Activated CD4-positive, CD25-positive, alpha-beta regulatory T cell treated with anti-CD3 and anti-CD28 coated beads, Interleukin-2, amount 50 U/mL, for 16 hours (primary cell): Measurements from ENCODE around the gene DSCAM.

Source experiments
- DNase-seq: peaks from one replicate; pipeline ENCODE4 v3.0.0-alpha.2; 2020; ENCODE audit warnings: low read depth, low spot score

DSCAM gene

GRCh38 chr21:40615505-40616376, 231.2 kb downstream of the DSCAM start:
- no peak for DNase-seq

DNA sequence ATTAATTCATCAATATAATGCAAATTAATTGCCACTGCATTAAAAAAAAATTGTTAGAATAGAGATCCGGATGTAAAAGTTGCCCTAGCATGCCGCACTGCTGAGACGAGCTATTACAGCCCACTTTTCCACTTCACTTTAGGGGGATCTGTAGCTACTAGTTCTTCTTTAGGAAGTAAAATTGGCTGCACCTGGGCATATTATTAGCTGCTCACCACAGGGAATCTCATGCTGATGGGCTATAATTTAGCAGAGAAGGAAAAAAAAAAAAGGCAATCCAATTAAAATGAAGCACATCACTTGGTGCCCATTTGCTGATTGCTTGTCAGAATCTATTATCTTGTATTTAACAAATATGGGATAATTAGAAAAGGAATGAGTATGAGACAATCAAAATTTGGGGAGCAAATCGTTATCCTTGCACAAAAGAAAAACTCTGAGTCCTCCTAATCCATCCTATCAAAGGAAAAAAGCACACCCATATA, 233.4 kb downstream of the DSCAM start:
- DNase-seq, result no peak

GRCh38 chr21:40610345-40610744, 236.6 kb downstream of the DSCAM start:
- DNase-seq, result no peak

DNA sequence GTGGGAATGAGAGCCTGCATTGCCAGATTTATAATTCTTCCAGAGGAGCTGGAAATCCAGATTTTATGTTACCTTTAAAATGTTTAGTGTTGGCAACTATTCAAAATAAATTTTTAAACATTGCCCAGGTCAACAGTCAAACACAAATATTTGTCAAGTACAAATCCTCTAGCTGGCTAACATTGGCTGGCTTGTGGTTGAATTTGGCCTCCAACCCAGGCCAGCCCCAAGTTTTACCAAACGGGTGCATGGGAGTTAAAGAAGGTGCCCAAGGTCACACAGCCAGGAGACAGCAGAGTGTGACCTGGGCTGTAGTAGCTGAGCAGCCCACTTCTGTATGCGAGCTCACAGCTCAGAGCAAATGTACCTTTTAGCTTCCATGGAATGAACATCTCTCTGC, 240.6 kb downstream of the DSCAM start:
- DNase-seq, result no peak

DNA sequence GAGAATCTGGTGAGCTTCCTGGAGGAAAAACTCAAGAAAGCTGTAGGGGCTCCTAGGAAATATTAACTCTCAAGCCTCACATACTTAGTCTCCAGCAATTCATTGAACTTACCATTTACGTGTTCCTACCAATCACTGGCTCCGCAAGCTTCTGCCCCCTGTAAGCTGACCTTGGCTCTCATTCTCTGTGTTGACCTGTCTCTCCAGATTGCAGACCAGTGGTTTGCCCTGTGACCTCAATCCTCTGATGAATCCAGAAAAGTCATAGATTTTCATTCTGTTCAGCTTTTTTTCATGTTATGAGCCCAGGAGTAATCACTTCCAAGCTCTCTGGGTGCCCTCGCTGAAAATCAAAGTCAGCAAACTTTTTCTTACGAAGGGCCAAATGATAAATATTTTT, 241.9 kb downstream of the DSCAM start:
- no peak for DNase-seq

GRCh38 chr21:40603774-40604173, 243.2 kb downstream of the DSCAM start:
- no peak for DNase-seq

GRCh38 chr21:40602080-40602479, 244.9 kb downstream of the DSCAM start:
- no peak for DNase-seq

GRCh38 chr21:40595806-40596205, 251.2 kb downstream of the DSCAM start:
- no peak for DNase-seq

DNA sequence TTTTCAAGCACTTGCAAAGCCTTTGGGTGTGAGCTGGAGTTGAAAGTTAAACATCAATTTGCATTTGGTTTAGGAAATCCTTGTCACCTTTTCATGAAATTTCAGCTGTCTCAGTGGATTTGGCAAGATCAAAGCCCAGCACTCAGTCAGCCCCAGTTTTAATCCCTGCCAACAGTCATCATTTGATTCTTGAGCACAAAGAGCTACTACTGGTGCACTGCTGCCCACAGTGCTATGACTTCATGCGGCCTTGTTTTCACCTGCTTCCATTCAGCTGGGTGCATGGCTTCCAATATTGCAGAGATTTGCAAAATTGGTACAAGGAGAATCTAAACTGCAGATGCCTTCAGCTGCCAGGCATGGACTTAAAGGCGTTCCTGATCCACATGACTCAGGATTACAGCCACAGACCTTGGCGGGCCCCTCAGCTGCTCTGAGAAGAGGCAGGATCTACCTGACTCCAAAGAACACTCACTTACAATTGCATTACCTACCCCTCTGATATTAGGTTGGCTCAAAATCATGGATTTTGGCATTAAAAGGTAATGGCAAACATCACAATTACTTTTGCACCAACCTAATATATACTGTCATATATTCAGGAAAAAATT, 259.1 kb downstream of the DSCAM start:
- no peak for DNase-seq

GRCh38 chr21:40586575-40586974, 260.4 kb downstream of the DSCAM start:
- DNase-seq, result no peak

- DNase-seq, result no peak
Observed at GRCh38 chr21:40577285-40578043, 269.5 kb downstream of the DSCAM start.

DNA sequence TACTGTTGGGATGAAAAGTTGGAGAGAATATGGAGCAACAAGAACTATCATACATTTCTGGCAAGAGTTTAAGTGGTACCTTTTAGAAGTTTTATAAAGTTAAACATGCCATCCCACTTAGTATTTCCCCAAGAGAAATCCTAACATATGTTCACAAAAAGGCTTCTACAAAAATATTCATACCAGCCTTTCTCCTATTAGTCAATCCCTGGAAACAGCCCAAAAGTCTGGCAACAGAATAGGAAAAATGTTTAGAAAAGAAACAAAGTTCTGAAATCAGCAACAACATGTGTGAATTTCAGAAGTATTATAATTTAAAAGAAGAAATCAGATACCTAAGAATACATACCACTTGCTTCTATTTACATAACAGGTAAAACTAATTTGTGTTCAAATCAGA, 271.0 kb downstream of the DSCAM start:
- no peak for DNase-seq

DNA sequence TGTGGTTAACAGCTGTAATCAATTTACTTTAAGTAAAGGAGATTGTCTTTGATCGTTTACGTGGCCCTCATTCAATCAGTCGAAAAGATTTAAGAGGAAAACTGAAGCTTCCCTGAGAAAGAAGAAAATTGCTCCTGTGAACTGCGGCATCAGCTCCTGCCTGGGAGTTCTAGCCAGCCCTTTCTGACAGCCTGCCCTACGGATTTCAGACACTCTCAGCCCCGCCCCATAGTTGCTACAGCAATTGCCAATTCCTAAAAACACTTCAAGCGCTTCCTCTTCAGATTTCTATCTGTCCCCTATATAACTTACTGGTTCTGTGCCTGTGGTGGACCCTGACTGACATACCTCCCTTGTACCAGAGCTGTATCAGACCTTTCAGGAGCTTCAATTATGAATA, 277.6 kb downstream of the DSCAM start:
- DNase-seq, result no peak

GRCh38 chr21:40568807-40569206, 278.2 kb downstream of the DSCAM start:
- DNase-seq, result no peak

GRCh38 chr21:40567501-40567900, 279.5 kb downstream of the DSCAM start:
- no peak for DNase-seq

GRCh38 chr21:40566486-40566885, 280.5 kb downstream of the DSCAM start:
- no peak for DNase-seq

DNA sequence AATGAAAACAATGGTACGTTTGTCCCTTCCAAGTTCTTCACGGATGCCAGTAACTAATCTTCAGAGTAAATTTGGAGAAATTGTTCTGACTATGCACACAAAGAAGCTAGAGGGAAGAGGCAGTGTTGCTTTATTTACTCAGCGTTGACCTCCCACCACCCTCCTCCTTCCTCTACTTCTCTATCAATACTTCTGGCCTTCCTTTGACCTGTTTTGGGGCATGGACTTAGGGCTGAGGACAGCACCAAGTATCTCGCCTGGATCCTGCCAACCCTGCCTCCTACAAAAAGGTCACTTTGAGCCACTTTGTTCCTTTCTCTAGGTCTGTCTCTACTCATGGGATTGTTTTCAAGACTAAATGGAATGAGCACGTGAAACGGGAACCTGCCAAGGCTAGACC, 282.6 kb downstream of the DSCAM start:
- no peak for DNase-seq

DNA sequence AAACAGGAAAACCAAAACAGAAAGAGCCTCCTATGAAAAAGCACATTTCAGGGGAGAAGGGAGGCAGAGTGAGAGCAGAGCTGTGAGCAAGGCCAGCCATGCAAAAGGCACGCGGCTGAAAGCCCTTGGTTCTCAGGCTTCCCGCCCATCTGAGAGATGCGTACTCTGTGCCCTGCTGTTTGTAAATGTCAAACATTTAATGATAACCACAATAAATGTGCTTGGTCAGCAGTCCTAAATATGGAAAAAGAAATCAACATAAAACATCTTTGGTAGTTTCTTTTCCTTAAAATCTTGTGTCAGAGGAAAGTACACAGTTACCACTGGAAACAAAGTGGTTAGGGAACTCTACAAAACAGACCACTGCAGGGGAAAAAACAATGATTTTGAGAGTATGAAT, 283.1 kb downstream of the DSCAM start:
- no peak for DNase-seq

GRCh38 chr21:40562242-40563002, 284.5 kb downstream of the DSCAM start:
- DNase-seq, result no peak

DNA sequence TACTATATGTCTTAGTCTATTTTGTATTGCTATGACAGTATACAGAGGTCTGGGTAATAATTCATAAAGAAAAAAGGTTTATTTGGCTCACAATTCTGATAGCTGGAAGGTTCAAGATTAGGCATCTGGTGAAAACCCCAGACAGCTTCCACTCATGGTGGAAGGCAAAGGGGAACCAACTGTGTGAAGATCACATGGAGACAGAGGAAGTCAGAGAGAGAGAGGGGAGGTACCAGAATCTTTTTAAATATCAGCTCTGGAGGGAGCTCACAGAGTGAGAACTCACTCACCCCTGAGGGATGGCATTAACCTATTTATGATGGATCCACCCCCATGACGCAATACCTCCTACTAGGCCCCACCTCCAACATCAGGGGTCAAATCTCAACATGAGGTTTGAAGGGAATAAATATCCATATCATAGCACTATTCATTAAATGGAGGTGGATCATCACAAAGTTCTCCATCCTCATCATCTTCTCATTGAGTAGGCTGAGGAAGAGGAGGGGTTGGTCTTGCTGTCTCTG, 290.5 kb downstream of the DSCAM start:
- no peak for DNase-seq

- no peak for DNase-seq
Observed at GRCh38 chr21:40555021-40555528, 291.9 kb downstream of the DSCAM start.
